ENCODE data around the gene SLC51B. TPM values are rescaled to one million over a fixed set of nuclear protein-coding genes. Genes with fewer than 3 reads are reported as not detected.
"Not testable (repeated sequence)": the region's sequence is repeated elsewhere in the genome, so short reads cannot be mapped to it uniquely, and the experiment has no call there.

SLC51B gene
- total RNA-seq, 1 experiment from 2014 or later, result not detected

DNA sequence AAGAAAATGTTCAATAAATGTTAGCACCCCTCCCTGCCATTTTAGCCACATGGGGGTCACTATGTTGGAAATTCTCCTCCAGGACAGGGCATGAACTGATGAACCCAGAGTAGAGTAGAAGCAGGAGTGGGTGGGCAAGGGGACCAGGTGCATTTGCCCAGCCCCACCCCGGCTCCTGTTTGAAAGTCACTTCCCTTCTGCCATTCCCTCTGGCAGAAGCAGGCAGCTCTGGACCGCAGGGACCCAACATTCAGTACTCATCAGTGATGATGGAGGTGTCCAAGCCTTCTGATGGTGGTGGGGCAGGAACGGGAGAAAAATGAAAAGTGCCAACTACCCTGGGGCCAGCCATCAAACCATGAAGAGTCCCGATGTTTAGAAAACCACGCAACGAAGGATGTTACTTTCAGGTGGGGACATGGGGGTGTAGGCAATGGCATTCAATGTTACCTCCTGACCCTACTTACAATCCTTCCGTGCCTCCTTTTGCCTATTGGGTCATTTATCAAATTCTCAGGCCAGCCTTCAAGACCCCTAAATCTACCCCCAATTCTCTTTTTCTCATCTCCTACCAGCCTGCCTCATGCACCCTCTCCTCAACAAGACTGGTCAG is 52.6 kb downstream of the SLC51B start:
- intact Hi-C loops (cut with micrococcal nuclease; ENCODE audit: unreplicated experiment), result no loop called here
- no peaks in the 10 kb centered on the region for H3K4me1 Mint-ChIP-seq (ENCODE audit: low read depth, unreplicated experiment)
- H3K4me3 Mint-ChIP-seq (ENCODE audit: low read depth, unreplicated experiment), result no peak overlapping the region
- DNase-seq, result no peak
- H3K27me3 Mint-ChIP-seq (ENCODE audit: unreplicated experiment), result no peaks in the 10 kb centered on the region
- no peak overlapping the region for H3K27ac Mint-ChIP-seq (ENCODE audit: unreplicated experiment)
- BruUV-seq (replicated peaks), result no TSS peak
- H3K9me3 Mint-ChIP-seq (ENCODE audit: low read depth, unreplicated experiment), result no peaks in the 10 kb centered on the region
- TF ChIP-seq, protein P1, sequence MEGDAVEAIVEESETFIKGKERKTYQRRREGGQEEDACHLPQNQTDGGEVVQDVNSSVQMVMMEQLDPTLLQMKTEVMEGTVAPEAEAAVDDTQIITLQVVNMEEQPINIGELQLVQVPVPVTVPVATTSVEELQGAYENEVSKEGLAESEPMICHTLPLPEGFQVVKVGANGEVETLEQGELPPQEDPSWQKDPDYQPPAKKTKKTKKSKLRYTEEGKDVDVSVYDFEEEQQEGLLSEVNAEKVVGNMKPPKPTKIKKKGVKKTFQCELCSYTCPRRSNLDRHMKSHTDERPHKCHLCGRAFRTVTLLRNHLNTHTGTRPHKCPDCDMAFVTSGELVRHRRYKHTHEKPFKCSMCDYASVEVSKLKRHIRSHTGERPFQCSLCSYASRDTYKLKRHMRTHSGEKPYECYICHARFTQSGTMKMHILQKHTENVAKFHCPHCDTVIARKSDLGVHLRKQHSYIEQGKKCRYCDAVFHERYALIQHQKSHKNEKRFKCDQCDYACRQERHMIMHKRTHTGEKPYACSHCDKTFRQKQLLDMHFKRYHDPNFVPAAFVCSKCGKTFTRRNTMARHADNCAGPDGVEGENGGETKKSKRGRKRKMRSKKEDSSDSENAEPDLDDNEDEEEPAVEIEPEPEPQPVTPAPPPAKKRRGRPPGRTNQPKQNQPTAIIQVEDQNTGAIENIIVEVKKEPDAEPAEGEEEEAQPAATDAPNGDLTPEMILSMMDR (IDR thresholded peaks at IDR 0.05; ENCODE audit: unreplicated experiment), result no peak
- peaks cover 21% of the 10 kb centered on the region for H3K36me3 Mint-ChIP-seq (ENCODE audit: insufficient read depth, unreplicated experiment)
- CTCF ChIA-PET, result no interaction called here

DNA sequence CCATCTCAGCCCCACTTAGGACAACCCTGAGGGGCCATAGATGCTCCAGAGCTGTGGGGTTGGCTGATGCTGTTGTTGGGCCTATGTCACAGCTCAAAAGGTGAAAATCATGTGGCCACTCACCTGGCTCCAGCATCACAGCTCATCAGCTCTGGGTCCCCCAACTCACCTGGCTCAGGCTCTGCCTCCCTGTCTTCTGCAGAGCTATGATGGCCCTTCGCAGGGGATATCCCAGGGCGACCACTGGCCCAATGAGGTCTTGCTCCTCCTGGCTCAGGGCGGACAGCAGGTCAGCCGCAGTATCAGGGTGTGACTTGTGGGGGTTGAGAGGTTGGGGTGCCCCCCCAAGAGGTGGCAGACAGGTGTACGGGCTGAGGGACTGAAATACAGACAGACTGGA is 54.1 kb downstream of the SLC51B start:
- Mint-ChIP-seq H3K27ac (ENCODE audit: unreplicated experiment) (no peak overlapping the region), H3K9me3 (ENCODE audit: low read depth, unreplicated experiment) (no peaks in the 10 kb centered on the region), H3K27me3 (ENCODE audit: unreplicated experiment) (no peaks in the 10 kb centered on the region), H3K4me1 (ENCODE audit: low read depth, unreplicated experiment) (no peaks in the 10 kb centered on the region), H3K4me3 (ENCODE audit: low read depth, unreplicated experiment) (no peak overlapping the region), H3K36me3 (ENCODE audit: insufficient read depth, unreplicated experiment) (peaks cover 27% of the 10 kb centered on the region)
- DNase-seq, result no peak
- TF ChIP-seq, protein P1 (IDR thresholded peaks at IDR 0.05; ENCODE audit: unreplicated experiment), result no peak
- no TSS peak for BruUV-seq (replicated peaks)
- intact Hi-C loops (cut with micrococcal nuclease; ENCODE audit: unreplicated experiment), result no loop called here
- CTCF ChIA-PET, result no interaction called here

DNA sequence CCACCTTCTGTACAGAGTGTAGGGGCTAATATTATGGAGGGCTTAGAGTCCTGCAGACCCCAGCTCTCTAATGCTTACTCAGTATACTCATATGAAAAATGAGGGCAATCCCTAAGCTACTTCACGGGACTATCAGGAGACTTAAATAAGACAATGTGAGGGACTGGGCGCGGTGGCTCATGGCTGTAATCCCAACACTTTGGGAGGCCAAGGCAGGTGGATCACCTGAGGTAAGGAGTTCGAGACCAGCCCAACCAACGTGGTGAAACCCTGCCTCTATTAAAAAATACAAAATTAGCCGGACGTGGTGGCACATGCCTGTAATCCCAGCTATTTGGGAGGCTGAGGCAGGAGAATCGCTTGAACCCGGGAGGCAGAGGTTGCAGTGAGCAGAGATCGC is 54.6 kb downstream of the SLC51B start:
- intact Hi-C loops (cut with micrococcal nuclease; ENCODE audit: unreplicated experiment); H3K27me3 Mint-ChIP-seq (ENCODE audit: unreplicated experiment); BruUV-seq (replicated peaks); H3K27ac Mint-ChIP-seq (ENCODE audit: unreplicated experiment); DNase-seq; H3K9me3 Mint-ChIP-seq (ENCODE audit: low read depth, unreplicated experiment); H3K4me3 Mint-ChIP-seq (ENCODE audit: low read depth, unreplicated experiment); H3K4me1 Mint-ChIP-seq (ENCODE audit: low read depth, unreplicated experiment); CTCF ChIA-PET: not testable (repeated sequence)
- peaks cover 27% of the 10 kb centered on the region for H3K36me3 Mint-ChIP-seq (ENCODE audit: insufficient read depth, unreplicated experiment)

DNA sequence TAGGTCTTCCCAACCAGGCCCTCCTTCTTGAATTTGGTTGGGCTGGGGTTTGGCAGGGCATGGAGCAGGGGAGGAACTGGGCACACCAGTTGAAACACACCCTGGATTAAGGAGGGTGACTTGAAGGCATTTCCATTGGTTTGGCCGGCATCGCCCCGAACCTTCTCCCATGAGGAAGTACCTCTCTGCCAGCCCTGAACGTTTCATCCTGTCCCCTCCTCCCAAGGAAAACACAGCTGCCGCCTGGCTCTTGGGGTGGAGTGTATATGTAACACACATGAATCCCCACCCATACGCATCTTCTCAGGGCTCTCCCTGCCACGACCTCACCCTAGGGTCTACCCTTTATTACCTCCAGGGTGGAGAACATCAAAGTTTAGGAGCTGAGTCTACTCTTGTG is 55.3 kb downstream of the SLC51B start:
- H3K9me3 Mint-ChIP-seq (ENCODE audit: low read depth, unreplicated experiment), result no peaks in the 10 kb centered on the region
- TF ChIP-seq, protein P1 (IDR thresholded peaks at IDR 0.05; ENCODE audit: unreplicated experiment), result no peak
- H3K36me3 Mint-ChIP-seq (ENCODE audit: insufficient read depth, unreplicated experiment), result peaks cover 27% of the 10 kb centered on the region
- intact Hi-C loops (cut with micrococcal nuclease; ENCODE audit: unreplicated experiment), result no loop called here
- no peak for DNase-seq
- BruUV-seq (replicated peaks), result no TSS peak
- H3K4me1 Mint-ChIP-seq (ENCODE audit: low read depth, unreplicated experiment), result no peaks in the 10 kb centered on the region
- H3K27ac Mint-ChIP-seq (ENCODE audit: unreplicated experiment), result no peak overlapping the region
- CTCF ChIA-PET, result interaction anchor here (1.5 to 1.7 kb wide), 2 partner anchors 13 to 22 kb away, joined by 5 to 10 read pairs; no protein-coding TSS in a partner anchor
- H3K4me3 Mint-ChIP-seq (ENCODE audit: low read depth, unreplicated experiment), result no peak overlapping the region
- no peaks in the 10 kb centered on the region for H3K27me3 Mint-ChIP-seq (ENCODE audit: unreplicated experiment)

DNA sequence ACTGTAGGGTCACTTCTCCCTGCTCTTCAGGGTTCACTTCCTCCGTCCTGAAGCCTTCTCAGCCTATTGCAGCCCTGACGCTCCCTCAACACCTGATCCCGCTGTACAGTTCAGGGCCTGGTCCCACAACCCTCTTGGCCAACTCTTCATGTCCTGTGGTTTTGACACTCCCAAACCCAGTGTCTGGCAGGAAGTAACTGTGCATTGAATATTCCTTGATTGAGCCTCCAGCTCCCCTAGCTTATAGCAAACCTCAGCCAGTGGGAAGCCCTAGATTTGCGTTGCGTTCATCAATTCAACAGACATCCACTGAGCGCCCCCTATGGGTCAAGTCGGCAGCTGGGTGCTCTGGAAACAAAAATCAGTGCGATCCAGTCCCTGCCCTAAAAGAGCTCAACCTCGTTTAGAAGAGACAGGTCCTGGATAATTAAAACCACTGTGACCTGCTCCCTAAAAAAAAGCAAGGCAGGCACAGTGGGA is 56.3 kb downstream of the SLC51B start:
- peak; percentile 80 for DNase-seq
- Mint-ChIP-seq H3K36me3 (ENCODE audit: insufficient read depth, unreplicated experiment) (peaks cover 27% of the 10 kb centered on the region), H3K4me3 (ENCODE audit: low read depth, unreplicated experiment) (no peak overlapping the region), H3K9me3 (ENCODE audit: low read depth, unreplicated experiment) (no peaks in the 10 kb centered on the region), H3K27me3 (ENCODE audit: unreplicated experiment) (no peaks in the 10 kb centered on the region), H3K27ac (ENCODE audit: unreplicated experiment) (no peak overlapping the region), H3K4me1 (ENCODE audit: low read depth, unreplicated experiment) (no peaks in the 10 kb centered on the region)
- TF ChIP-seq, protein P1 (IDR thresholded peaks at IDR 0.05; ENCODE audit: unreplicated experiment), result peak; percentile 88
- intact Hi-C loops (cut with micrococcal nuclease; ENCODE audit: unreplicated experiment), result loop anchor here (1.0 kb wide), 1 partner anchor 46 kb away; no protein-coding TSS in a partner anchor
- BruUV-seq (replicated peaks), result no TSS peak
- CTCF ChIA-PET, result interaction anchor here (0.6 to 1.7 kb wide), 13 partner anchors 9 to 69 kb away, joined by 3 to 14 read pairs (median 5); partner anchors contain the start of gene PDCD7

Measured in Calu3 (cell line).